GM21786 (cell line): ENCODE data around the gene OTOGL.

Experiments
- ATAC-seq: cut with Tn5 transposase; IDR thresholded peaks from one replicate; pipeline ENCODE4 v1.9.1; 2021; ENCODE audit not compliant: unreplicated experiment

Gene OTOGL

GRCh38 chr12:80422550-80422949 lies 323.2 kb downstream of the OTOGL start:
- no peak for ATAC-seq
